ENCODE measurements around the gene LONP2. TPM values are rescaled to one million over a fixed set of nuclear protein-coding genes. Genes with fewer than 3 reads are reported as not detected.

LONP2 gene
- total and polyA plus RNA-seq, 10 donors = 20.1 to 75.4 (median 54.1) TPM

GRCh38 chr16:48217708-48218107 is 26.4 kb upstream of the LONP2 start:
- 76 to 90% (median 79%) methylated on average over 2 of the region's 2 CpGs for WGBS, 5 donors
- Histone ChIP-seq H3K9me3 (no peaks in the 10 kb centered on the region), H3K4me1 (no peaks in the 10 kb centered on the region), H3K27ac (no peak overlapping the region), H3K4me3 (no peak overlapping the region), H3K27me3 (replicated peaks in 1 of 7) (no peaks in the 10 kb centered on the region), H3K36me3 (no peaks in the 10 kb centered on the region)
- no peak for DNase-seq
- intact Hi-C loops (cut with DNase I; ENCODE audit: low total_unique reads) = no loop called here
- TF ChIP-seq POLR2A (IDR thresholded peaks at IDR 0.05) (no peak), POLR2AphosphoS5 (IDR thresholded peaks at IDR 0.05) (no peak), CTCF (IDR thresholded peaks at IDR 0.05 in 8 of 11, conservative IDR thresholded peaks at IDR 0.05 in 3 of 11) (no peak)

GRCh38 chr16:48218473-48218872 is 25.6 kb upstream of the LONP2 start:
- Histone ChIP-seq H3K27me3 (replicated peaks in 1 of 7) (no peaks in the 10 kb centered on the region), H3K9me3 (no peaks in the 10 kb centered on the region), H3K27ac (no peak overlapping the region), H3K4me3 (no peak overlapping the region), H3K4me1 (no peaks in the 10 kb centered on the region), H3K36me3 (no peaks in the 10 kb centered on the region)
- WGBS, 5 donors = 77 to 95% (median 87%) methylated on average over 3 of the region's 3 CpGs
- intact Hi-C loops (cut with DNase I; ENCODE audit: low total_unique reads) = no loop called here
- no peak for DNase-seq
- TF ChIP-seq POLR2A (IDR thresholded peaks at IDR 0.05) (no peak), CTCF (IDR thresholded peaks at IDR 0.05 in 8 of 11, conservative IDR thresholded peaks at IDR 0.05 in 3 of 11) (no peak), POLR2AphosphoS5 (IDR thresholded peaks at IDR 0.05) (no peak)

GRCh38 chr16:48220891-48221290 is 23.2 kb upstream of the LONP2 start:
- Histone ChIP-seq H3K4me1 (no peaks in the 10 kb centered on the region), H3K27ac (no peak overlapping the region), H3K36me3 (no peaks in the 10 kb centered on the region), H3K9me3 (no peaks in the 10 kb centered on the region), H3K4me3 (no peak overlapping the region), H3K27me3 (replicated peaks in 1 of 7) (no peaks in the 10 kb centered on the region)
- TF ChIP-seq CTCF (IDR thresholded peaks at IDR 0.05 in 8 of 11, conservative IDR thresholded peaks at IDR 0.05 in 3 of 11) (no peak), POLR2A (IDR thresholded peaks at IDR 0.05) (no peak), POLR2AphosphoS5 (IDR thresholded peaks at IDR 0.05) (no peak)
- DNase-seq = no peak
- intact Hi-C loops (cut with DNase I; ENCODE audit: low total_unique reads) = no loop called here
- 71 to 85% (median 74%) methylated on average over 3 of the region's 3 CpGs for WGBS, 5 donors

- no peak for TF ChIP-seq CTCF (IDR thresholded peaks at IDR 0.05 in 8 of 11, conservative IDR thresholded peaks at IDR 0.05 in 3 of 11)
- TF ChIP-seq POLR2A (IDR thresholded peaks at IDR 0.05) = no peak
- no peak for TF ChIP-seq POLR2AphosphoS5 (IDR thresholded peaks at IDR 0.05)
- Histone ChIP-seq H3K27me3 (replicated peaks in 1 of 7) (no peaks in the 10 kb centered on the region), H3K9me3 (no peaks in the 10 kb centered on the region), H3K4me3 (no peak overlapping the region), H3K27ac (no peak overlapping the region), H3K4me1 (no peaks in the 10 kb centered on the region), H3K36me3 (no peaks in the 10 kb centered on the region)
- DNase-seq = no peak
- 91 to 99% (median 95%) methylated on average over 4 of the region's 4 CpGs for WGBS, 5 donors
- intact Hi-C loops (cut with DNase I; ENCODE audit: low total_unique reads) = no loop called here
These were observed 20.6 kb upstream of the LONP2 start for GRCh38 chr16:48223490-48223889.

Data from spleen (tissue), 11 donors.